ENCODE measurements around the gene WDR88.
A peak's percentile ranks its signal among the peaks of the same experiment; 100 is the strongest.
"Not testable (repeated sequence)": the region's sequence is repeated elsewhere in the genome, so short reads cannot be mapped to it uniquely, and the experiment has no call there.

The WDR88 gene

DNA sequence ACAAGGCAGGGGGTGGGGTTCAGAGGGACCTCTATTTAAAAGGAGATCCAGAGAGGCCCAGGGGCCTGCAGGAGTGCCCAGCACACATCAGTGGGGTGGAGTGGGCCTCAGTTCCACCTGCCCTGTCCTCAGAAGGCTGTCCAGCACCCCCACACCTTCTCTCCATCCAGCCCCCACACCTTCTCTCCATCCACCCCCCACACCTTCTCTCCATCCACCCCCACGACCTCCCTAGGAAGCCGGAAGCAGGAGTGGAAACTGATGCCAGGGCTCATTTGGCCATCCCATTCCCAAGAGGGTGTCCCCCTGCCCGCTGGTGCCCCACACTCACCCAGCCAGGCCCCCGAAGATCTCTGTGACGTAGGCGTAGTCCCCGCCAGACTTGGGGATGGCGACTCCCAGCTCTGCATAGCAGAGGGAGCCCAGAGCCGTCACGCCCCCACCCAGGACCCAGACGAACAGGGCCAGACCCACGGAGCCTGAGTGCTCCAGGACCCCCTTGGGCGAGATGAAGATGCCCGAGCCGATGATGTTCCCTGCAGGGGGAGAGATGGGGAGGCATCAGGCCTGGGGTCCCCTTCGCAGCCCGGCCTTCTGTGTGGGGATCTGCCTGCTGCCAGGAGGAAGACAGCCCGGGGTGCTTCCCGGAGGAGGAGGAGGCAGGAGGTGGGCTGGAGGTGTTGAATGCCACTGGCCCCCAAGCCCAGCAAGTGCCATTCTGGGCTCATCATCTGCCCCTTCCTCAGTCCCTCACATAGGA, 83.7 kb downstream of the WDR88 start:
- no peak for DNase-seq

DNA sequence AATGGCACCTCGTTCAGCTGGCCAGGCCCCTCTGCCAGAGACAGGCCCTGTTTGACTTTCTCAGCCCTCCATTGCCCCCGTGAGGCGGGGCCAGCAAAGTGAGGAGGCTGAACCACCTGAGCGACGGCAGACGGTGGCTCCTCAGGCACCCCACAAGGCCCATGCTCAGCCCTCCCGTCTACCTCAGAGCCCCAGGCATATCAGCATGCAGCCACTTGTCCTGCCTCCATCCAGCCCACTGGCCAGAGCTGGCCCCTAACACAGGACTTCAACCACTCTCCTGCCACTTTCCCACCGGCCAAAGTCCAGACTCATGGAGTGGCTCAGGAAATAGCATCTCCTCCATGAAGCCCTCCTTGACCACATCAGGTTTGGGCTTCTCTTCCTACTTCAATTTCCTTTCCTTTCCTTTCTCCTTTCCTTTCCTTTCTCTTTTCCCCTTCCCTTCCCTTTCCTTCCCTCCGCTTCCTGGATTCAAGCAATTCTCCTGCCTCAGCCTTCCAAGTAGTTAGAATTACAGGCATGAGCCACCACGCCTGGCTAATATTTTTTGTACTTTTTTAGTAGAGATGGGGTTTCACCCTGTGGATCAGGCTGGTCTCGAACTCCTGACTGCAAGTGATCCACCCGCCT, 84.4 kb downstream of the WDR88 start:
- DNase-seq, result no peak

DNA sequence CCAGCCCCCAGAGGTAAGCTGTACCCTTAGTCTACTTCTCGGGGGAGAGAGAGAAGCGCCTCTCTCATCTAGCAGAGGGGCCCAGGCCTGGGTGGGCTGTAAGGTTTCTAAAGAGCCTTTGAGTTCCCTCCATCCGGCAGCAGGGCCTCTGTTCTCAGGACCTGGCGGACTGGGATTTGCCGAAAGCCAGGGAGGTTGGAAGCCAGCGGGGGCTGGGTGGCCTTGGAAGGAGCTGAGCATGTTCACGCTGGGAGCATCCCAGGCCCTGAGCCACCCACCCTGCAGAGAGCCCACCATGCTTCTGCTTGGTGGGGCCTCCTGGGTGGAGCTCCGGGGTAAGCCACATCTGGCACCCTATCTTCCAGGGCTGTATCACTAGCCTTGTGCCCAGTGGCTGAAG, 86.0 kb downstream of the WDR88 start:
- peak; percentile 62 for DNase-seq

DNA sequence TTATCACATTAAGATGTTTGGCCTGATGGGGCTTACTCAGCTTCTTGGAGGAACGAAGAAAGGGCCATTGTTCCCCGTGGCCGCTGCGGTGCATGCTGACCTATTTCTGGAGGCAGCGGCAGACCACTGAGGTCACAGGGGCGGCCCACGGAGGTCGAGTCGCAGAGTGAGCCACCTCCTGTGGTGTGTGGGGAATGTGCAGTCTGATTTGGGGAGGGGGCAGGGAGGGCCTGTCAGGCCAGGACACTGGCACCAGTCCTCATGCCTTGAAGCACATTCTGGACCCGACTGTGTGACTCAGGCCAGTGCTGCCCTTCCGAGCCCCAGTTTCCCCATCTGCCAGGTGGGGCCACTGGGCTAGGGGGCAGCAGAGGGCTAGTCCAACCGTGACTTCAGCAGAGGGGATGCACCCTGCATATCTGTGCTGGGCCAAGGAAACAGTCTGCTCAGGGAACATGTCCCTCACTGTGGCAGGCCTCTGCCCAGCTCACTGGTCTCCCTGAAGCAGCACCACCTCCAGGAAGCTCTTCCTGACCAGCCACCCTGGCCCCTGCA, 87.4 kb downstream of the WDR88 start:
- peak; percentile 83 for DNase-seq

DNA sequence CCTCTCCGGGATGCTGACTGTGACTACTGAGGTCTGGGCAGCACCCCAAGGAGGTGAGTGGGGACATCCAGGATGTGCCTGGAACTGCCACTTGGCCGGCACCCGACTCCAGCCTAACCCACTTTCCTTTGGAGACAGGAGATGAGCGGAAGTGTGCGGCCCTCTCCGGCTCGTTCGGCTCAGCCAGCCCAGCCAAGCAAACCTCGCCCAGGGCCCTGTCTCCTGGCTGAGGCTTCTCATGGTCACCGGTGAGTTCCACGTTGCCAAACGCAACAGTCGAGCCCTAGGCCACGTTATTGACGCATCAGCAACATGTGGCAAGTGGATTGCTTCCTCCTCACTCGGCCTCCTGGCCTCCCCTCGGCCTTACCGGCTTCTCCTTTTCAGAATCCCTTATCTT, 88.2 kb downstream of the WDR88 start:
- DNase-seq, result no peak

DNA sequence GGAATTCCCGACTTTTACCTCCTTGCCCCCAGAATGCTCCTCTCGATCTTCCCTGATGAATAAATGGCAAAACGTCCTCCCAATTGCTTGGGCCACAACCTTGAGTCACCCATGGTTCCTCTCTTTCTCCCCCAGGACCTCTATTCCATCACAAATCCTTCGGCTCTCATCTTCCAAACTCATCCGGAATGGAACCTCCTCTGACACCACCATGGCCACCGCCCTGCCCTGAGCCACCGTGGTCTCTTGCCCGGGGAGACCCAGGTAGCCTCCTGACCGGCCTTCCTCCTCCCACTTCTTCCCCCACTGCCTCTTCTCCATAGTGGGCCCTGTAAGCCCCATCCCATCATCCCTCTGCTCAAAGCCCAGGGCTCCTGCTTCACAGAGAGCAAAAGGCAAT, 88.8 kb downstream of the WDR88 start:
- DNase-seq, result no peak

DNA sequence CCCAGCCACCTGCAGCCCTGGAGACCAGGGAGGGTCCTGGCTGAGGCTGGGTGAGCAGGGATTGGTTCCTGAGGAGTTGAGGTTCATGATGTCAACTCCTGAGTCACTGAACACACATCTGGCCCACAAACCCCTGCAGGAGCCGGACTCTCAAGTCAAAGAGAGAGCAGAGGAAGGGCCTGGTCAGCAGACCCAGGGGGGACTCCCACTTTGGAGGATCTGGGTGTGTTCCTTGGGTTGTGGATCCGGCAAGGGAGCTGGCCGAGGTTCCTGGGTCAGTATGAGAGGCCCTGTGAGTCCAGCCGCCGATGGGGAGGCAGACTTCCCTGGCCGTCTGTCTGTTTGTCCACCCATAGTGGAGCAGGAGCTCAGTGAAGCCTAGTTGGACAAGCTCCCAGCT, 89.7 kb downstream of the WDR88 start:
- no peak for DNase-seq

DNA sequence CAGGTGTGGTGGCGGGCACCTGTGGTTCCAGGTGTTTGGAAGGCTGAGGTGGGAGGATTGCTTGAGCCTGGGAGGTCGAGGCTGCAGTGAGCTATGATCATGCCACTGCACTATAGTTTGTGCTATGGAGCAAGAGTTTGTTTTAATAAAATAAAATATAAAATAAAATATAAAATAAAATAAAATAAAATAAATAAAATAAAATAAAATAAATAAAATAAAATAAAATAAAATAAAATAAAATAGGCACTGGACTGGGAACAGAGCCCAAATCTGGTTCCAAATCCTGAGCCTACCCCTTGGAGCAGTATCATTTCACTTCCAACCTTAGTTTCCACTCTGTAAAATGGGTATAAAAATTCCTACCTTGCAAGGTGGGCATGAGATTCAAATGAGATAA, 90.3 kb downstream of the WDR88 start:
- not testable (repeated sequence) for DNase-seq

DNA sequence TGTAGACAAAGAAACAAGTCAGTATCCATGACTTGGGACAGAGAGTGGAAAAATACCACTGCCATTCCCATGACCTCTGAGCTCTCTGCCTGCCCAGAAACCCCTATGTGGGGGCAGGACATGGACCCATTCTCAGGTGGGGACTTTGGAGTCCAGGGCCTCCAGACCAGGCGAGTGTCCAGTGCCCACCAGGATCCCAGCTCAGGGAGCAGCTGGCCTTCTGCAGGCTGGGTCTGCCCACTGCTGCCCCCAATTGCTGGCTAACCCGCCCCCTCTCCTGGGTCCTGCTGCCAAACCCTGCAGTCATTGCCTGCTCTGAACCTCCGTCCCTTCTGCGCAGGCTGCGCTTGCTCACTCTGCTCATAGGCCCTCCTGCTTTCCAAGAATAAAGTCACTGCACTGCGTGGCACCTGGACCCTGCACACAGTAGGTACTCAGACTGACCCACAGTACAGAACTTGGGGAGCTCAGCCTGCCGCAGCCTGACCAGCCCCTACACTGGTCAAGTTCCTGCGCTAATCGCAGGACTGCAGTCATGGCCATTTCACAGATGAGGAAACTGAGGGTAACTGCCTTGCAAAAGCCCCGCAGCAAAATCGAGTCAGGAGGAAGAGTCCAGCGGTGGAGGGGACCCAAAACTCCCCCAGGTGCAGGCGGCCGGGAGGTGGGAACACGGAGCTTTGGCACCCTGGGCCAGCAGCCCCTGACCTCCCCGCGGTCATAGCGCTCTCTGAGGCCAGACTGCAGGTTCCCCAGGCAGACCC, 93.0 kb downstream of the WDR88 start:
- no peak for DNase-seq
